ENCODE measurements around the gene ASZ1.

Gene ASZ1

DNA sequence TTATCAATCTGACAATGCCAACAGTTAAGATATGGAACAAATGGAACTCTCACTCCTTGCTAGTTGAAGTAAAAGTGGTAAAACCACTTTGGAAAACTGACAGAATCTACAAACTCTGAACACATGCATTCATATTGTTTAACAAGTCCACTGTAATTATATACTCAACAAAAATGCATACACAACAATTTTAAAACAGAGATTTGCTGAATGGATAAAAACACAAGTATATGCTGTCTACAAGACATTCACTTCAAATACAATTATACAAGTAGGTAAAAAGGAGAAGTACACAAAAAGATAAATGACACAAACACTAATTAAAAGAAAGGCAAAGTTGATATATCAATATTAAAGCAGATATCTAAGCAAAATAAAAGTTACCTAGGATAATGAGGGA is 95.3 kb downstream of the ASZ1 start:
- no peaks in the 10 kb centered on the region for H3K36me3 ChIP-seq (replicated peaks)
- H3K4me3 ChIP-seq (ENCODE audit: low read depth, low read length), result no peak overlapping the region
- TF ChIP-seq, protein P1, sequence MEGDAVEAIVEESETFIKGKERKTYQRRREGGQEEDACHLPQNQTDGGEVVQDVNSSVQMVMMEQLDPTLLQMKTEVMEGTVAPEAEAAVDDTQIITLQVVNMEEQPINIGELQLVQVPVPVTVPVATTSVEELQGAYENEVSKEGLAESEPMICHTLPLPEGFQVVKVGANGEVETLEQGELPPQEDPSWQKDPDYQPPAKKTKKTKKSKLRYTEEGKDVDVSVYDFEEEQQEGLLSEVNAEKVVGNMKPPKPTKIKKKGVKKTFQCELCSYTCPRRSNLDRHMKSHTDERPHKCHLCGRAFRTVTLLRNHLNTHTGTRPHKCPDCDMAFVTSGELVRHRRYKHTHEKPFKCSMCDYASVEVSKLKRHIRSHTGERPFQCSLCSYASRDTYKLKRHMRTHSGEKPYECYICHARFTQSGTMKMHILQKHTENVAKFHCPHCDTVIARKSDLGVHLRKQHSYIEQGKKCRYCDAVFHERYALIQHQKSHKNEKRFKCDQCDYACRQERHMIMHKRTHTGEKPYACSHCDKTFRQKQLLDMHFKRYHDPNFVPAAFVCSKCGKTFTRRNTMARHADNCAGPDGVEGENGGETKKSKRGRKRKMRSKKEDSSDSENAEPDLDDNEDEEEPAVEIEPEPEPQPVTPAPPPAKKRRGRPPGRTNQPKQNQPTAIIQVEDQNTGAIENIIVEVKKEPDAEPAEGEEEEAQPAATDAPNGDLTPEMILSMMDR (IDR thresholded peaks at IDR 0.05; ENCODE audit: low read depth, low read length, missing control alignments), result no peak
- H3K27me3 ChIP-seq (replicated peaks), result no peaks in the 10 kb centered on the region
- in situ Hi-C loops (cut with HindIII; ENCODE audit: low pct_ligation_motif_present, low sequenced_read_pairs), result no loop called here
- no peak overlapping the region for H3K27ac ChIP-seq
- no peak for DNase-seq

DNA sequence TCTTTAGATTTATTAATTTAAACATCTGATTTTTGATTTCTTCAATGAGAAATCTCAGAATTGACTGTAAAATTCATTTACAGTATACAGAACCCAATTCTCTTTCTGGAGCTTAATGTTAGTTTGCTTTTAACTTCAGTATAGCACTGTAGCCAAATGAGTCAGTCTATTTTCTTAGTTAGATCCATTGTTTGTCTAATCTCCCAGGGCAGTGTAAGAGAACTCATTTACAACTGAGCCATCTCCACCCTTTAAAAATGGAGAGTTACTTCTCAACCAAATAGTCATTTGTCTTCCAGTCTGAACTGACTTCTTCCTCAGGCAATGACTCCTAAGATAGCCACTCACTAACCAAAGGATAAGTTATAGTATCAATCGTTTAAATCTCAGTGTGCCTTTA is 101.5 kb downstream of the ASZ1 start:
- TF ChIP-seq, protein P1 (IDR thresholded peaks at IDR 0.05; ENCODE audit: low read depth, low read length, missing control alignments), result no peak
- in situ Hi-C loops (cut with HindIII; ENCODE audit: low pct_ligation_motif_present, low sequenced_read_pairs), result no loop called here
- Histone ChIP-seq H3K4me3 (ENCODE audit: low read depth, low read length) (no peak overlapping the region), H3K27ac (no peak overlapping the region), H3K36me3 (replicated peaks) (no peaks in the 10 kb centered on the region), H3K27me3 (replicated peaks) (peaks cover 17% of the 10 kb centered on the region)
- DNase-seq, result no peak

DNA sequence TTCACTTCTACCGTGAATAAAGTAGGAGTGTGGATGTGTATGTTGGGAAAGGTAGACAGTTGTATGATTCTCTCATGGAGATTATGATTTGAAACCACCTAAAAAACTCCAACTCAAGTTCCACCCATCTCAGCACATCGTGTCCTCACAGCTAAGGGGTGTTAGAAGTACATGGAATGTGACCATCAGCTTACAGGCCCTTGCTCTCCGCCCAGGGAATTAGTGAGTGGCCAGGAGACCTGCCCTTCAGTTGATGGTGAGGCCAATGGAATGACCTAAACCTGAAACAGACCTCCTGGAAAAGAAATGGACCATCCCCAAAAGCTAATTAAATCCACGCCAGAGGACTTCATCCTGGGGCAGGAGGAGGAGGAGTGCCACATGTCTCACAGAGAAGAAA is 102.3 kb downstream of the ASZ1 start:
- Histone ChIP-seq H3K27ac (no peak overlapping the region), H3K36me3 (replicated peaks) (no peaks in the 10 kb centered on the region), H3K4me3 (ENCODE audit: low read depth, low read length) (peak overlapping the region; percentile 61), H3K27me3 (replicated peaks) (peaks cover 24% of the 10 kb centered on the region)
- TF ChIP-seq, protein P1 (IDR thresholded peaks at IDR 0.05; ENCODE audit: low read depth, low read length, missing control alignments), result no peak
- DNase-seq, result no peak
- in situ Hi-C loops (cut with HindIII; ENCODE audit: low pct_ligation_motif_present, low sequenced_read_pairs), result no loop called here

DNA sequence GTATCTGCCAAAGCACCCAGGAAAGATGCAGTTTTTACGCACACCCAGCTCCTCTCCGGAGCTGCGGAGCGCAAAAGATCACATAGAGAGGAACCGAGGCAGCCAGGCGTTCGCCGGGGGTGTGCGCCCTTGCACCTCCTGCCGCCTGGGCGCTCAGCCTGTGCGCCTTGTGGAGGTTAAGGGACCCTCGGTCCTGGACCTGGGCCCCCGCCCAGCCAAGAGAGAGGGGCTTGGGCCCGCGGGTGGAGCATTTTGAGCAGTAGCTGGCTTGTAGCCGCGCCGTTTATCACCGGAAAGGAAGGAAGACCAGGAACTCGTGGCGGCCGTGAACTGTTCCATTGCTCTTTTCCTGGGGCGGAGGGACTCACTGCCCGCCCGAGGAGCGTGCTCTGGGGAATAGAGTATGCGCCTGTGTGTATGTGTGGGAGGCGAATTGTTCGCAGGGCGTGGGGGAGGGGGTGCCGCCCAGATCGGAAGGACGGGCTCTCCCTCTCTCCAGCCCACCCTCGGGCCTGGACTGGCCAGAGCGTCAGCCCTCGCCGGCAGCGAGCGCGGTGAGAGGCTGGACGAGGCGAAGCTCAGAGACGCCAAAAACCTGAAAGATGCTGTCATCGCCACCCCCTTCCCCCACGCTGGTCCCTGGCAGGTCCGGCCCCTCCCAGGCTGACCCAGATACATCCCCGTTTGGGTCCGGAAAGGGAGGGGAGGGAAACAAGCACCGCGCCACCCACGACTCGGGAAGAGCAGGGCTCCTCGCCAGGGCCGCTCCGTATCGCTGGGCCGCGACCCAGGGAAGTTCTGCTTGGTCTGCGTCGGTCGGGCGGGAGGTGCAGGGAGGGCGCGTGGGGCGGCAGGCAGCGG is 103.2 kb downstream of the ASZ1 start:
- DNase-seq, result peak; percentile 37
- H3K27ac ChIP-seq, result no peak overlapping the region
- in situ Hi-C loops (cut with HindIII; ENCODE audit: low pct_ligation_motif_present, low sequenced_read_pairs), result no loop called here

DNA sequence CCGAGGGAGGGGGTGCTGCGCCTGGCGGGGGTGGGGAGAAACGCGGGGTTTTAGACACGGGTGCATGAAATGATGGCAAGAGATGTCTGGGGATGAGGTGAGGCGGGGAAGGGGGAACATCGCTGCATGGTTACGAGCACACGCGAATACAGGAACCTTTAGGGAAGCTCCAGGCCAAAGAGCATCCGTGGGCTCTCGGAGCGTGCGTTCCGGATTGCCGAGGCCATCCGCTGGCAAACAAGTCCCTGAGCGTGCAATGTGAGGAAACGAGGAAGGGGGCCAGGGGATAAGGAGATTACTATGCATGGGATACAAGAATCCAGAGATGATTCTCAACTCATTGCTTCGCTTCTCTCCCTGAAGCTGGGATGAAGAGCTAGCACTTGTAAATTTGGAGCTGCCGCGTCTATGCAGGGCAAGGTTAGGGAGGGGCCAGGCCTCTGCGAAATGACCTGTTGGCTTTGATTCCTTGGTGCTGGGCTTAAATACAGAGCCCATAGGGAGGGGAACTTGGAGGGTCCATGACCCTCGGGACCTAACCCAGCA is 103.9 kb downstream of the ASZ1 start:
- in situ Hi-C loops (cut with HindIII; ENCODE audit: low pct_ligation_motif_present, low sequenced_read_pairs), result no loop called here
- TF ChIP-seq, protein P1 (IDR thresholded peaks at IDR 0.05; ENCODE audit: low read depth, low read length, missing control alignments), result no peak
- peak; percentile 26 for DNase-seq
- Histone ChIP-seq H3K36me3 (replicated peaks) (no peaks in the 10 kb centered on the region), H3K27ac (no peak overlapping the region), H3K27me3 (replicated peaks) (peaks cover 24% of the 10 kb centered on the region), H3K4me3 (ENCODE audit: low read depth, low read length) (peak overlapping the region; percentile 61)

More for the DNA sequence above, 103.2 kb downstream of the ASZ1 start:
- H3K27me3 ChIP-seq (replicated peaks), result peaks cover 24% of the 10 kb centered on the region
- TF ChIP-seq, protein P1 (IDR thresholded peaks at IDR 0.05; ENCODE audit: low read depth, low read length, missing control alignments), result no peak
- H3K4me3 ChIP-seq (ENCODE audit: low read depth, low read length), result peak overlapping the region; percentile 61
- H3K36me3 ChIP-seq (replicated peaks), result no peaks in the 10 kb centered on the region
